SK-N-MC (cell line): ENCODE results near the gene SPRN.

Experiments used
- EZH2 ChIP-seq: fragments of 200-600 bp; sonication (generic); IDR thresholded peaks from one replicate; pipeline ENCODE4 v1.6.1; 2017; ENCODE audit warnings: antibody characterized with exemption
- POLR2AphosphoS5 ChIP-seq: IDR thresholded peaks from 2 replicates; pipeline ENCODE4 v1.6.1; 2012; ENCODE audit warnings: mild to moderate bottlenecking, low read depth, low read length, borderline replicate concordance

DNA sequence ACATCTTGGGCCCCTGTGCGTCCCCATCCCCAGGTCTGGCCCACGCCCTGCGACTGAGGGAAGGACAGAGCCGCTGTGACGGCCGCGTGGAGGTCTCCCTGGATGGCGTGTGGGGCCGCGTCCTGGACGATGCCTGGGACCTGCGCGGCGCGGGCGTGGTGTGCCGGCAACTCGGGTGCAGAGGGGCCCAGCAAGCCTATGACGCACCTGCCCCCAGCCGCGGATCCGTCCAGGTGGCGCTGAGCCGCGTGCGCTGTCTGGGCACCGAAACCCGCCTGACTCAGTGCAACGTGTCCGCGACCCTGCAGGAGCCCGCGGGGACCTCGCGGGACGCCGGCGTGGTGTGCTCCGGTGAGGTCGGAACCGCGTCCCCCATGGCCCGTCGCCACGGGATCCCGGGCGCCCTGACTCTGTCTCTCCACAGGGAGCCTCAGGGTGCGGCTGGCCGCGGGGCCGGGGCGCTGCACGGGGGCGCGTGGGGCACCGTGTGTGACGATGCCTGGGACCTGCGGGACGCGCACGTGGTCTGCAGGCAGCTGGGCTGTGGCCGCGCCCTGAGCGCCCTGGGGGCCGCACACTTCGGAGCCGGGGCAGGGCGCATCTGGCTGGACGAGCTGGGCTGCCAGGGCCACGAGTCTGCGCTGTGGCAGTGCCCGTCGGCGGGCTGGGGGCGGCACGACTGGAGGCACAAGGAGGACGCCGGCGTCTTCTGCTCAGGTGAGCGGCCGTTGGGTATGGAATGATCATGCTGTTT, 35.2 kb upstream of the SPRN start:
- no peak for TF ChIP-seq EZH2
- TF ChIP-seq POLR2AphosphoS5, result no peak
